PC-9 (cell line): ENCODE results near the gene MRPL55.

Experiments used
- CTCF ChIP-seq: fragments of 200-600 bp; sonication (generic); conservative IDR thresholded peaks from 2 replicates; pipeline ENCODE4 v1.6.1; 2017; ENCODE audit warnings: mixed run types, antibody characterized with exemption, mild to moderate bottlenecking, moderate library complexity
- EZH2 ChIP-seq: fragments of 200-600 bp; sonication (generic); IDR thresholded peaks from 2 replicates; pipeline ENCODE4 v1.8.0; 2017; ENCODE audit warnings: antibody characterized with exemption, low read depth

DNA sequence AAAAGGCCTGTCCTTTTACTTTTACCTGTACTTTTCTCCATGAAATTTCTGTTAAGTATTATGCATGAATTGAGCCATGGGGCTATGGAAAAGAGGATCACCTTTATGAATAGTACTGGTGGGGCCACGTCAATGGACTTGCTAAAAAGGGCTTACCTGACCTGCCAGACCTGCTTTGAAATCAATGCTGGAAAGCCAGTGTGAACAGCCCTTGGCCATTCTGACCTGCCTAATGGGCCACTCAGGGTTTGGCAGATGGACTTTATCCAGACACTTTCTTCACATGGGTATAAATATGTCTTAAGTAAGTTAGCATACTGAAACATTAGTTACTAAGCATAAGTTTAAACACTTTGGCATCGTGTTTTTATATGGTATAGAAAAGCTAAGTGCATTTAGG, 22.7 kb upstream of the MRPL55 start:
- no peak for TF ChIP-seq EZH2
- TF ChIP-seq CTCF, result no peak
